Neural cell (in vitro differentiated cells): Measurements from ENCODE around the gene LTN1.

ENCODE experiments used
- CTCF ChIP-seq: fragments of 450-650 bp; IDR thresholded peaks from 2 replicates; pipeline ENCODE4 v1.5.1; 2014; ENCODE audit warnings: antibody characterized with exemption, mild to moderate bottlenecking, moderate library complexity; ENCODE audit not compliant: poor library complexity, severe bottlenecking
- EZH2 ChIP-seq: fragments of 200-600, 300-800 bp; shearing (Covaris generic), sonication (generic); IDR thresholded peaks from 2 replicates; pipeline ENCODE4 v1.6.1; 2014; ENCODE audit warnings: antibody characterized with exemption, low read length, borderline replicate concordance, mild to moderate bottlenecking; ENCODE audit not compliant: insufficient read depth, poor library complexity, severe bottlenecking
- POLR2AphosphoS5 ChIP-seq: IDR thresholded peaks from 2 replicates; pipeline ENCODE4 v1.6.1; 2012
- RAD21 ChIP-seq: fragments of 450-650 bp; conservative IDR thresholded peaks from 2 replicates; pipeline ENCODE4 v1.6.1; 2014; ENCODE audit warnings: antibody characterized with exemption, mild to moderate bottlenecking, moderate library complexity
- TAF1 ChIP-seq: IDR thresholded peaks from 2 replicates; pipeline ENCODE4 v1.6.1; 2012; ENCODE audit warnings: low read depth
- TF ChIP-seq, protein P1 (sequence below): IDR thresholded peaks from 2 replicates; pipeline ENCODE4 v1.6.1; 2012; ENCODE audit warnings: borderline replicate concordance

- TF ChIP-seq CTCF, result no peak
- TF ChIP-seq, protein P1, sequence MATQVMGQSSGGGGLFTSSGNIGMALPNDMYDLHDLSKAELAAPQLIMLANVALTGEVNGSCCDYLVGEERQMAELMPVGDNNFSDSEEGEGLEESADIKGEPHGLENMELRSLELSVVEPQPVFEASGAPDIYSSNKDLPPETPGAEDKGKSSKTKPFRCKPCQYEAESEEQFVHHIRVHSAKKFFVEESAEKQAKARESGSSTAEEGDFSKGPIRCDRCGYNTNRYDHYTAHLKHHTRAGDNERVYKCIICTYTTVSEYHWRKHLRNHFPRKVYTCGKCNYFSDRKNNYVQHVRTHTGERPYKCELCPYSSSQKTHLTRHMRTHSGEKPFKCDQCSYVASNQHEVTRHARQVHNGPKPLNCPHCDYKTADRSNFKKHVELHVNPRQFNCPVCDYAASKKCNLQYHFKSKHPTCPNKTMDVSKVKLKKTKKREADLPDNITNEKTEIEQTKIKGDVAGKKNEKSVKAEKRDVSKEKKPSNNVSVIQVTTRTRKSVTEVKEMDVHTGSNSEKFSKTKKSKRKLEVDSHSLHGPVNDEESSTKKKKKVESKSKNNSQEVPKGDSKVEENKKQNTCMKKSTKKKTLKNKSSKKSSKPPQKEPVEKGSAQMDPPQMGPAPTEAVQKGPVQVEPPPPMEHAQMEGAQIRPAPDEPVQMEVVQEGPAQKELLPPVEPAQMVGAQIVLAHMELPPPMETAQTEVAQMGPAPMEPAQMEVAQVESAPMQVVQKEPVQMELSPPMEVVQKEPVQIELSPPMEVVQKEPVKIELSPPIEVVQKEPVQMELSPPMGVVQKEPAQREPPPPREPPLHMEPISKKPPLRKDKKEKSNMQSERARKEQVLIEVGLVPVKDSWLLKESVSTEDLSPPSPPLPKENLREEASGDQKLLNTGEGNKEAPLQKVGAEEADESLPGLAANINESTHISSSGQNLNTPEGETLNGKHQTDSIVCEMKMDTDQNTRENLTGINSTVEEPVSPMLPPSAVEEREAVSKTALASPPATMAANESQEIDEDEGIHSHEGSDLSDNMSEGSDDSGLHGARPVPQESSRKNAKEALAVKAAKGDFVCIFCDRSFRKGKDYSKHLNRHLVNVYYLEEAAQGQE, result no peak
- TF ChIP-seq TAF1, result no peak
- TF ChIP-seq RAD21, result no peak
- TF ChIP-seq EZH2, result no peak
- no peak for TF ChIP-seq POLR2AphosphoS5
Measured at GRCh38 chr21:29033301-29033700, 40.6 kb upstream of the LTN1 start.
